Body of pancreas (tissue), 4 donors: ENCODE results near the gene OPRL1. TPM values are rescaled to one million over a fixed set of nuclear protein-coding genes. Genes with fewer than 3 reads are reported as not detected.
"Not testable (repeated sequence)": the region's sequence is repeated elsewhere in the genome, so short reads cannot be mapped to it uniquely, and the experiment has no call there.

Experiments
- ATAC-seq: fragments of 150-250 bp; one replicate; pipeline ENCODE4 v1.9.1; 2016
- DNase-seq, 4 donors: peaks; one replicate each; pipeline ENCODE4 v3.0.0-alpha.2; 2019
- H3K27ac ChIP-seq, 4 donors: fragments of 200-600 bp; sonication (generic); 1 replicate in 3 of 4; 2 replicates in 1 of 4; pipeline versions ENCODE4 v1.5.1 to v1.6.1; 2016 to 2019; ENCODE audit warnings: mild to moderate bottlenecking in 1 of 4, mixed read lengths in 1 of 4, moderate library complexity in 1 of 4
- H3K27me3 ChIP-seq, 2 donors: fragments of 200-600 bp; sonication (generic); one replicate each; pipeline ENCODE4 v1.6.0; 2016; ENCODE audit warnings: mild to moderate bottlenecking in 1 of 2
- H3K36me3 ChIP-seq, 2 donors: fragments of 200-600 bp; sonication (generic); replicated peaks in 1 of 2; 2 replicates each; pipeline ENCODE4 v1.5.1; 2016; ENCODE audit warnings: low read depth in 2 of 2; ENCODE audit not compliant: insufficient read depth in 1 of 2
- H3K4me1 ChIP-seq: fragments of 200-600 bp; sonication (generic); one replicate; pipeline ENCODE4 v1.6.0; 2016
- H3K4me3 ChIP-seq, 2 donors: fragments of 200-600 bp; sonication (generic); 1 replicate in 1 of 2; 2 replicates in 1 of 2; pipeline ENCODE4 v1.5.1; 2016 to 2019
- H3K9me3 ChIP-seq, 3 donors: fragments of 200-600 bp; sonication (generic); 1 replicate in 2 of 3; 2 replicates in 1 of 3; pipeline ENCODE4 v1.5.1; 2016
- CTCF ChIP-seq, 7 experiments: fragments of 450-650 bp in 4 of 7; fragments of 200-600 bp in 3 of 7; sonication (generic) in 3 of 7; IDR thresholded peaks; one replicate each; pipeline ENCODE4 v1.5.1; 2016 to 2019; ENCODE audit warnings: antibody characterized with exemption in 7 of 7
- POLR2A ChIP-seq, 3 donors: fragments of 450-650 bp; IDR thresholded peaks; one replicate each; pipeline ENCODE4 v1.6.1; 2016; ENCODE audit warnings: antibody characterized with exemption in 3 of 3, mild to moderate bottlenecking in 2 of 3
- WGBS, 2 donors: methylation state at CpG; one replicate each; pipeline ENCODE4 v1.1.5; 2017; 5-methylcytosine and 5-hydroxymethylcytosine counted together
- intact Hi-C: fragments of 100-400 bp; cut with DNase I; formaldehyde crosslinking; loops from one replicate; pipeline ENCODE4 v1.15.1; 2023
- total RNA-seq, 2 donors: library from RNA; depleted of rRNA; stranded (reverse); fragments of >200 nt; gene quantifications; one replicate each; pipeline ENCODE4 v1.1.0, GENCODE V29; 2016

OPRL1 gene
- total RNA-seq, 2 donors from 2014 or later, result 1.0 to 2.6 TPM

- intact Hi-C loops, result loop anchor here (5.0 kb wide), 1 partner anchor 79 kb away; the partner anchor contains the start of gene C20orf204
- 64 to 73% methylated on average over 6 to 14 of the region's 17 CpGs for WGBS, 2 donors
- Histone ChIP-seq H3K4me3 (no peak overlapping the region), H3K4me1 (peaks cover 8% of the 10 kb centered on the region), H3K27me3 (peaks cover 0 to 6% of the 10 kb centered on the region in 2 donors), H3K36me3 (no peaks in the 10 kb centered on the region), H3K27ac (no peak overlapping the region), H3K9me3 (no peaks in the 10 kb centered on the region)
- TF ChIP-seq CTCF (IDR thresholded peaks at IDR 0.05), result no peak
- TF ChIP-seq POLR2A (IDR thresholded peaks at IDR 0.05), result no peak
- ATAC-seq (no peak), DNase-seq (no peak)
These were observed 36.9 kb downstream of the OPRL1 start for GRCh38 chr20:64116541-64117431.

GRCh38 chr20:64117432-64117777 is 37.5 kb downstream of the OPRL1 start:
- H3K27ac ChIP-seq, DNase-seq, H3K27me3 ChIP-seq, H3K9me3 ChIP-seq, H3K36me3 ChIP-seq, ATAC-seq, H3K4me1 ChIP-seq, H3K4me3 ChIP-seq: not testable (repeated sequence)
- 60% methylated on average over 2 of the region's 6 CpGs; no CpG with 5 or more reads in 1 of the 2 donors for WGBS, 2 donors
- intact Hi-C loops, result loop anchor here (5.0 kb wide), 1 partner anchor 80 kb away; the partner anchor contains the start of gene C20orf204

- ATAC-seq, result no peak
- 74 to 77% methylated on average over 4 to 8 of the region's 8 CpGs for WGBS, 2 donors
These were observed 39.4 kb downstream of the OPRL1 start for GRCh38 chr20:64119301-64119680.

GRCh38 chr20:64119681-64120341 is 39.9 kb downstream of the OPRL1 start:
- Histone ChIP-seq H3K27ac (no peak overlapping the region), H3K36me3 (no peaks in the 10 kb centered on the region), H3K4me3 (no peak overlapping the region), H3K9me3 (no peaks in the 10 kb centered on the region), H3K27me3 (peaks cover 0 to 7% of the 10 kb centered on the region in 2 donors), H3K4me1 (peaks cover 8% of the 10 kb centered on the region)
- WGBS, 2 donors, result 34 to 56% methylated on average over 4 to 13 of the region's 14 CpGs
- ATAC-seq (peak; percentile 5), DNase-seq (peak in 1 of 4 donors; percentile 10)
- intact Hi-C loops, result loop anchor here (5.0 kb wide), 1 partner anchor 83 kb away; the partner anchor contains the start of gene C20orf204
- no peak for TF ChIP-seq CTCF (IDR thresholded peaks at IDR 0.05)

More at GRCh38 chr20:64119301-64119680, 39.4 kb downstream of the OPRL1 start:
- H3K4me1 ChIP-seq, result peaks cover 8% of the 10 kb centered on the region
- DNase-seq, result no peak
- H3K27me3 ChIP-seq, result peaks cover 0 to 7% of the 10 kb centered on the region in 2 donors
- no peak overlapping the region for H3K4me3 ChIP-seq
- H3K36me3 ChIP-seq, result no peaks in the 10 kb centered on the region
- H3K9me3 ChIP-seq, result no peaks in the 10 kb centered on the region
- H3K27ac ChIP-seq, result no peak overlapping the region
- intact Hi-C loops, result loop anchor here (5.0 kb wide), 1 partner anchor 82 kb away; the partner anchor contains the start of gene C20orf204
- TF ChIP-seq CTCF (IDR thresholded peaks at IDR 0.05) (no peak), POLR2A (IDR thresholded peaks at IDR 0.05) (no peak)

- TF ChIP-seq CTCF (IDR thresholded peaks at IDR 0.05) (no peak), POLR2A (IDR thresholded peaks at IDR 0.05) (no peak)
- no peaks in the 10 kb centered on the region for H3K36me3 ChIP-seq
- no peak overlapping the region for H3K4me3 ChIP-seq
- H3K9me3 ChIP-seq, result no peaks in the 10 kb centered on the region
- H3K27me3 ChIP-seq, result peaks cover 0 to 7% of the 10 kb centered on the region in 2 donors
- no peak overlapping the region for H3K27ac ChIP-seq
- intact Hi-C loops, result no loop called here
- H3K4me1 ChIP-seq, result peaks cover 8% of the 10 kb centered on the region
- 63 to 70% methylated on average over 12 of the region's 12 CpGs for WGBS, 2 donors
- DNase-seq (peak in 1 of 4 donors; percentile 2), ATAC-seq (no peak)
These were observed 41.7 kb downstream of the OPRL1 start for GRCh38 chr20:64121586-64121985.

GRCh38 chr20:64122927-64123326 is 43.0 kb downstream of the OPRL1 start:
- DNase-seq, H3K4me1 ChIP-seq, H3K9me3 ChIP-seq, H3K27me3 ChIP-seq, ATAC-seq, H3K4me3 ChIP-seq, H3K27ac ChIP-seq, H3K36me3 ChIP-seq, intact Hi-C loops: not testable (repeated sequence)
- WGBS, 2 donors, result 63 to 70% methylated on average over 11 of the region's 11 CpGs

- 67 to 68% methylated on average over 11 of the region's 11 CpGs for WGBS, 2 donors
- H3K9me3 ChIP-seq, H3K27me3 ChIP-seq, ATAC-seq, H3K27ac ChIP-seq, H3K4me1 ChIP-seq, intact Hi-C loops, DNase-seq, H3K4me3 ChIP-seq, H3K36me3 ChIP-seq: not testable (repeated sequence)
These were observed 43.6 kb downstream of the OPRL1 start for GRCh38 chr20:64123517-64123916.
